GM12801 (cell line): ENCODE results near the gene BEAN1.

Experiments used
- CTCF ChIP-seq: IDR thresholded peaks from one replicate; pipeline ENCODE4 v1.5.1; 2011; ENCODE audit warnings: control low read depth; ENCODE audit not compliant: insufficient read length; ENCODE audit errors: extremely low read depth

BEAN1 gene

GRCh38 chr16:66399930-66400329 lies 27.2 kb upstream of the BEAN1 start:
- no peak for TF ChIP-seq CTCF

DNA sequence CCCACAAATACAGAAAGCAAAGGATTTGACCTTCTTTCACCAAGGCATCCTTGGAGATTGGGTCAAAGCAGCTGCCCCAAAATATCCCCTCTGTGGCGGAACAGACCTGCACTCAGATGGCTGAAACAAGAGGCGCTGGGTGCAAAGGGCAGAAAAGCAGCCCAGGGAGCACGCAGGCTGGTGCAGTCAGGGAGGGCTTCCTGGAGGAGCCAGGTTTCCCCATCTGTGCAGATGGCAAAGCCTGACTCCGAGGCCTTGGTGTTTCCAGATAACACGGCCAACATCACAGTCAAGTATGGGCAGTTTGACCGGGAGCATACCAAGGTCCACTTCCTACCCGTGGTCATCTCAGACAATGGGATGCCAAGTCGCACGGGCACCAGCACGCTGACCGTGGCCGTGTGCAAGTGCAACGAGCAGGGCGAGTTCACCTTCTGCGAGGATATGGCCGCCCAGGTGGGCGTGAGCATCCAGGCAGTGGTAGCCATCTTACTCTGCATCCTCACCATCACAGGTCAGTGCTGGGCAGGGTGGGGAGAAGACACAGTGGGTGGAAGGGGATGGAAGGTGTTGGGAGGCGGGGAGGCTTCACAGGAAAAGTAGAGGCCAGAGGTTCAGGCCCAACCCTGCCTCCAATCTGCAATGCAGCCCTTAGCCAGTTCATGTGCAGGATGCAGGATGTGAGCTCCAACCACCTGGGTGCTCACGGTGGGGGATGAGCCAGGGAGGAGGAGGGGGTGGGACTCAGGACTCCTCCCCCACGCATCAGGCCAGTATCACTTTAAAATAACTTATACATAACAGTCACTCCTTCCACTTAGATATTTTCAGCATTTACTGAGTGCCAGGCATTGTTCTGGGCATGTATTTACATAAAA lies 26.4 kb upstream of the BEAN1 start:
- TF ChIP-seq CTCF: no peak

DNA sequence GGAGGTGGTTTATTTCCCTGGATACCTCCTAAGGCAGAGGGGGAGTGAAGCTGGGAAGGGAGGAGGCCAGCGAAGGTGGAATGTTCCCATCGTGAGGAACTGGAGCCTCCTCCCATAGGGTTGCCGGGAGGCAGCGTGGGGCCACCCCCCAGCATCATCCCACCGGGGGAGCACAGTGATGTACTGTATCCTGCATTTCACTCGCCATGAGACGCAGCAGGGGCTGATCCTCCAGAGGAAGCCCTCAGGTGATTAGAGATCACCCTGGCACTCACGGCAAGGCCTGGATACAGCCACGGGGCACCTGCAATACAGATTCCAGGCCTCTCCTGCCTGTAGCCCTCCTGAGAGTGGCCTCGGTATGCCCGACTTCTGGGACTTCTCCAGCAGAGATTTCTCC lies 25.5 kb upstream of the BEAN1 start:
- TF ChIP-seq CTCF: no peak

DNA sequence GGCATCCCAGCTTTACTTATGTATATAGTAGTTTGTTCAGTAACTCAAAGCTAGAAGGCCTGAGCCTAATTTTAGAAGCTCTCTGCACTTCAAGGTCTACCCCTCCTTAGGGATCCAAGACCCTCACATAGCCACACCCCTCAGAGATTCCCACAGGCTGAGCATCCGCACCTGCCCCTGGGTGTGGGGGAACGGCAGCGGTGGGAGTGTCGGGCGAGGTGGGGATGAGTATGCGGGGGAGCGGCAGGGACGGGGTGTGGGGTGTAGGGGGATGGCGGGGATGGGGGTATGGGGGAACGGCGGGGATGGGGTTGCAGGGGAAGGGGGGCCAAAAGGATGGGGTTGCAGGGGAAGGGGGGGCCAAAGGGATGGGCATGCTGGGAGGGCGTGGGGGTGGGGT lies 24.9 kb upstream of the BEAN1 start:
- no peak for TF ChIP-seq CTCF

DNA sequence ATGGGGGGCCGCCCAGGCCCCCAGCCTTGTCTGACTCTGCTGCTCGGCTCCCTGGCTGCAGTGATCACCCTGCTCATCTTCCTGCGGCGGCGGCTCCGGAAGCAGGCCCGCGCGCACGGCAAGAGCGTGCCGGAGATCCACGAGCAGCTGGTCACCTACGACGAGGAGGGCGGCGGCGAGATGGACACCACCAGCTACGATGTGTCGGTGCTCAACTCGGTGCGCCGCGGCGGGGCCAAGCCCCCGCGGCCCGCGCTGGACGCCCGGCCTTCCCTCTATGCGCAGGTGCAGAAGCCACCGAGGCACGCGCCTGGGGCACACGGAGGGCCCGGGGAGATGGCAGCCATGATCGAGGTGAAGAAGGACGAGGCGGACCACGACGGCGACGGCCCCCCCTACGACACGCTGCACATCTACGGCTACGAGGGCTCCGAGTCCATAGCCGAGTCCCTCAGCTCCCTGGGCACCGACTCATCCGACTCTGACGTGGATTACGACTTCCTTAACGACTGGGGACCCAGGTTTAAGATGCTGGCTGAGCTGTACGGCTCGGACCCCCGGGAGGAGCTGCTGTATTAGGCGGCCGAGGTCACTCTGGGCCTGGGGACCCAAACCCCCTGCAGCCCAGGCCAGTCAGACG lies 24.4 kb upstream of the BEAN1 start:
- TF ChIP-seq CTCF: no peak

DNA sequence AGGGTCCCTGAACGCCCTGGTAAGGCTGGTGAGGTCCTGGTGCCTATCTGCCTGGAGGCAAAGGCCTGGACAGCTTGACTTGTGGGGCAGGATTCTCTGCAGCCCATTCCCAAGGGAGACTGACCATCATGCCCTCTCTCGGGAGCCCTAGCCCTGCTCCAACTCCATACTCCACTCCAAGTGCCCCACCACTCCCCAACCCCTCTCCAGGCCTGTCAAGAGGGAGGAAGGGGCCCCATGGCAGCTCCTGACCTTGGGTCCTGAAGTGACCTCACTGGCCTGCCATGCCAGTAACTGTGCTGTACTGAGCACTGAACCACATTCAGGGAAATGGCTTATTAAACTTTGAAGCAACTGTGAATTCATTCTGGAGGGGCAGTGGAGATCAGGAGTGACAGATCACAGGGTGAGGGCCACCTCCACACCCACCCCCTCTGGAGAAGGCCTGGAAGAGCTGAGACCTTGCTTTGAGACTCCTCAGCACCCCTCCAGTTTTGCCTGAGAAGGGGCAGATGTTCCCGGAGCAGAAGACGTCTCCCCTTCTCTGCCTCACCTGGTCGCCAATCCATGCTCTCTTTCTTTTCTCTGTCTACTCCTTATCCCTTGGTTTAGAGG lies 23.5 kb upstream of the BEAN1 start:
- TF ChIP-seq CTCF: no peak

GRCh38 chr16:66405057-66405783 lies 21.9 kb upstream of the BEAN1 start:
- no peak for TF ChIP-seq CTCF
